IPS DF 19.7 (cell line): Measurements from ENCODE around the gene COX6A2.
"Not testable (repeated sequence)": the region's sequence is repeated elsewhere in the genome, so short reads cannot be mapped to it uniquely, and the experiment has no call there.

Experiments used
- DNase-seq: peaks from one replicate; pipeline ENCODE4 v3.0.0-alpha.2; 2013; ENCODE audit warnings: low read depth, low spot score

COX6A2 gene

GRCh38 chr16:31438414-31438813, 10.3 kb upstream of the COX6A2 start:
- no peak for DNase-seq

GRCh38 chr16:31436221-31437045, 8.3 kb upstream of the COX6A2 start:
- DNase-seq, result no peak

- no peak for DNase-seq
Measured at GRCh38 chr16:31435341-31436220, 7.4 kb upstream of the COX6A2 start.

GRCh38 chr16:31430380-31431052, 2.4 kb upstream of the COX6A2 start:
- no peak for DNase-seq

DNA sequence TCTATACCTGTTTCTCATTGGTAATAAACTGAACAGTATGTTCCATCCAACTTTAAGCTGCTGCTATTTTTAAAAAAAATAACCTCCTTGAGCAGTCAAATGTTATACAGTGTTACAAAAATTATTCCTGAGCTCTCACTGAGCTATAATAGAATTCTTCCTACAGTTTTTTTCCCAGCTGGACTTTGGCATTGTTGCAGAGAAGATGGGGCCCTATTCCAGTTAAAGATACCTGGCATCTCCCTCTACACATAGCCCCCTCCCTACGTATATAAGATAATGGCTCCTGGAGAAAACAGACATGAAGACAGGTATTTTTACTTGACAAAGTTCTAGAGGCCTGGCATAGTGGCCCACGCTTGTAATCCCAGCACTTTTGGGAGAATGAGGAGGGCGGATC, 1.6 kb upstream of the COX6A2 start:
- DNase-seq, result no peak

- DNase-seq, result no peak
Measured at GRCh38 chr16:31429314-31429713, 1.2 kb upstream of the COX6A2 start.

GRCh38 chr16:31428638-31429247, 583 bp upstream of the COX6A2 start:
- DNase-seq, result no peak

GRCh38 chr16:31427441-31428278, 500 bp downstream of the COX6A2 start:
- no peak for DNase-seq

- DNase-seq, result no peak
Measured at GRCh38 chr16:31423801-31424200, 4.4 kb downstream of the COX6A2 start.

GRCh38 chr16:31423241-31423640, 4.9 kb downstream of the COX6A2 start:
- DNase-seq, result no peak

DNA sequence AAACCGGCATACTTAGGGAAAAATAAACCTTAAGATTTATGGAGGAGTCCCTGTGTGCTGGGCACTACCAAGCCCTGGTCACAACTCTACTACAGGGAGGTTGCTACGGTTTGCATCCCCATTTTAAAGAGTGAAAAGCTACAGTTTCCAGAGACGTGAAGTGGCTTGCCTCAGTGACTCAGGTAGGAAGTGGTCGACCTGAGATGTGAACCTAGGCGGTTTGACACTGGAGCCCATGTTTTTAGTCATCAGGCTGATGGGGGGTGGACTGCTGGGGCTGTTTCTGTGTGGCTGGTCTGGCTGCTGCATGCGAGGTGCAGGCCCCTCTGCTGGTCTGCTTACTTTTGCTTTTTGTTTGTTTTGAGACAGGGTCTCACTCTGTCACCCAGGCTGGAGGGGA, 6.6 kb downstream of the COX6A2 start:
- DNase-seq, result no peak

DNA sequence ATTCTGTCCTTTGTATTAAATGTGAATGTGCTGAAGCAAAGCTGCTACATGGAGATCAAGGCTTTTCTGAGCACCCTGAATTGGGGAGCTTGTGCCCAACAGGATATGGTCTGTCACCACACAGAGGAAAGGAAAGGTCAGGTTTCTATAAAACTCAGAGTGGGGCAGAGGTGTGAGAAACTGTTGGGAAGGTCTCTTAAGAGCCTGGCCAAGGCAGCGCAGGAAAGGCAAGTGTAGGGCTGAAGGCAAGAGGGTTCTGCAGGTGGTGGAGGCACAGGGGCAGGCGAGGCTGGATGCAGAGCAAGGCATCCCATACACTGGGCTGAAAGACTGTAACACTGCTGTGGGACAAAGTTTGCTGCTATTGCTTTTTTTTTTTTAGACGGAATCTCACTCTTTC, 8.1 kb downstream of the COX6A2 start:
- no peak for DNase-seq

GRCh38 chr16:31417916-31418315, 10.2 kb downstream of the COX6A2 start:
- DNase-seq, result no peak

DNA sequence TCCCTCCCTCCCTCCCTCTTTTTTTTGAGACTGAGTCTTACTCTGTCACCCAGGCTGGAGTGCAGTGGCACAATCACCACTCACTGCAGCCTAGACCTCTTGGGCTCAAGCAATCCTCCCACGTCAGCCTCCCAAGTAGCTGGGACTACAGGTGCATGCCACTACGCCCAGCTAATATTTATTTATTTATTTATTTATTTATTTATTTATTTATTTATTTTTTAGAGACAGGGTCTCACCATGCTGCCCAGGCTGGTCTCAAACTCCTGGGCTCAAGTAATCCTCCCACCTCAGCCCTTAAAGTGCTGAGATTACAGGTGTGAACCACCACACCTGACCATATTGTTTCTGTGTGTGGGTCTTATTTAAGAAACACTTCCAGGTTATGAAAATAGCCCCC, 11.1 kb downstream of the COX6A2 start:
- DNase-seq, result not testable (repeated sequence)

- no peak for DNase-seq
Measured at GRCh38 chr16:31416371-31416770, 11.8 kb downstream of the COX6A2 start.

DNA sequence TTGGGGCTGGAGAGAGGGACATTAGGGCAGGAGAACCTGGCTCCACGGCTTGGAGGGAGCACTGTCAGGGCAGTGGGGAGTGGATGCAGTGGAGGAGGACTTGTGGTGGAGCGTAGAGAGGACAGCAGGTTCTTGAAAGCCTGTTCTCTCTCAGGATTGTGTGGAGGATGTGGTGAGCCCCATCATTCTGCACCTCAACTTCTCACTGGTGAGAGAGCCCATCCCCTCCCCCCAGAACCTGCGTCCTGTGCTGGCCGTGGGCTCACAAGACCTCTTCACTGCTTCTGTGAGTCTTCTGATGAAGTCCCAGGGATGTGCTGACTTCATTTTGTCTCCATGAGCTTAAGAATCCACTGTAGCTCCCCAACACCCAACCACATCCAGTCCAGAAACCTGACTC, 13.5 kb downstream of the COX6A2 start:
- DNase-seq, result no peak

DNA sequence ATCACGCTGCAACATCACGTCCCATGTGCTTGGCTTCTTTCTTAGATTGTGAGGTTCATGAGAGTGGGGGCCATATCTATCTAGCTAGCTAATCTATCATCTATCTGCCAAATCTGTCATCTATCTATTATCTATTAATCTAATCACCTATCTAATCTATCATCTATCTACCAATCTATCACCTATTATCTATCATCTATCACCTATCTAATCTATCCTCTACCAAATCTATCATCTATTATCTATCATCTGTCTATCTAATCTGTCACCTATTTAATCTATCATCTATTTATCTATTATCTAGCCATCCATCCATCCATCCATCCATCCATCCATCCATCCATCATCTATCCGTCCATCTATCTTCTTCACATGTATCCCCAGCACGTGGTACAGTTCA, 14.2 kb downstream of the COX6A2 start:
- DNase-seq, result no peak

DNA sequence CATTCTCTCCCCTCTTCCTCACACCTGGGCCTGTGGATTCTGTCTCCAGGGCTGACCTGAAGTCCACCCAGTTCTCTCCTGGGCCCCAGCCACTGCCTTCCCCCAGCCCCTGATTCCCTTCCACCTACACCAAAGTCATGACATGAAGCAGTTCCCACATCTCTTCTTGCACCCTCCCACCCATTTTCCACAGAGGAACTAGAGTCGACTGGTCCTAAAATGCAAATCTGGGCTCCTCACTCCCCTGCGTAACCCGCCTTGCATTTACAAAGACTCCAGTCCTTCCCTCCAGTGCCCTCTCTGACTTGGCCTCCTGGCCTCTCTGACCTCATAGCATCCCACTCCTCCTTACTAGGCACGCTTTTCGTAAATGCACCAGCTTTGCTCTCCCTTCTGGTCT, 14.8 kb downstream of the COX6A2 start:
- DNase-seq, result no peak

DNA sequence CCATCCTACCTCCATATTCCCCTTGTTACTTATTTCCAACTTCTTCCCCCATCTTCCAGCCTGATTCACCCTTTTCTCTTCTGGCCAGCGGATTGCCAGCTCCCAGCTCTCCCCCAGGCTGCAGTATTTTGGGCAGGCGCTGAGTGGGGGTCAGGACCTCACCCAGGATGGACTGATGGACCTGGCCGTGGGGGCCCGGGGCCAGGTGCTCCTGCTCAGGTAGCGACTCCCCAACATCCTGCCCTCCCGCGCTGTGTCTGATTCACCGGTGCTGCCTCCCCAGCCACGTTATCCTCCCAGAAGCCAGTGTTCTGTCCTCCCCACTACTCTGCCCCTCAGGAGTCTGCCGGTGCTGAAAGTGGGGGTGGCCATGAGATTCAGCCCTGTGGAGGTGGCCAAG, 15.4 kb downstream of the COX6A2 start:
- no peak for DNase-seq

GRCh38 chr16:31411024-31411844, 16.9 kb downstream of the COX6A2 start:
- DNase-seq, result no peak
